ENCODE data around the gene PSG6.
"Not testable (repeated sequence)": the region's sequence is repeated elsewhere in the genome, so short reads cannot be mapped to it uniquely, and the experiment has no call there.

Gene PSG6

DNA sequence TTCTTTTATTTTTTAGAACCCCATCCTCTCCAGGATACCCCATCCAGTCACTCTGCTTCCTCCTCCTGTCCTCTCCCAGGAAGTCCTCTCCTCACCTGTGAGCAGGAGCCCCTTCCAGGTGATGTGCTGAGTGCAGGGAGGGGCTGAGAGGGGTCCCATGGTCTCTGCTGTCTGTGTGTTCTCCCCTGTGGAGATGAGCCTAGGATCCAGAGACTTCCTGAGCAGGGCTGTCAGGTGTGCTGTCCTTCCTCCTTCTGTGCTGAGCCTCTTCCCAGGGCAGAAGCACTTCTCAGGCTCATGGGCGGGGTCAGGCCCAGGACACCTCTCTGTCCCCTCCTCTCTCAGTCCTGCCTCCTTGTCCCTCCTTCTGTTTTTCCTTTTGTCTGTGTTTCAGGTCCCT lies at the start of gene PSG6:
Gene PSG6 (minus strand): TSS at position 261 of the 400 bp plus-strand sequence. CDS start 102 bp downstream, at position 159.
- DNase-seq (ENCODE audit: low spot score) = not testable (repeated sequence)

DNA sequence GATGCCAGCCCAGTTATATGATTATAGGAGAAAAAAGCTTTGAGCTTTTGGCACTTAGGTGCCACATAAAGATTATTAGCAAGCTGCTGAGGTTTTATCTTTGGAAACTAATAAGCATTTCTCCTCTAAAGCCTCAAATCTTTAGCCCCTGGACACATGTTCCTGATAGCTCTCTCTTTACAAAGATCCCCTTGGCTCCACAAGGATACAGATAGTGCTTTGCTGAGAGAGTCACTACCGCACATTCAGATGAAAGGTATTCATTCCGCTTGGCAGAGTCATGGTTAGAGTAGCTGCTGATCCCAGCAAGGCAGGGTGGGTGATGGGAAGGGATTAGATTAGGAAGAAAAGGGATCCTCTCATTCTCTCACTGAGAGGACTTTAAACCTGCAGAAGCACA lies 47.5 kb upstream of the PSG6 start:
- peak; percentile 34 for DNase-seq (ENCODE audit: low spot score)

DNA sequence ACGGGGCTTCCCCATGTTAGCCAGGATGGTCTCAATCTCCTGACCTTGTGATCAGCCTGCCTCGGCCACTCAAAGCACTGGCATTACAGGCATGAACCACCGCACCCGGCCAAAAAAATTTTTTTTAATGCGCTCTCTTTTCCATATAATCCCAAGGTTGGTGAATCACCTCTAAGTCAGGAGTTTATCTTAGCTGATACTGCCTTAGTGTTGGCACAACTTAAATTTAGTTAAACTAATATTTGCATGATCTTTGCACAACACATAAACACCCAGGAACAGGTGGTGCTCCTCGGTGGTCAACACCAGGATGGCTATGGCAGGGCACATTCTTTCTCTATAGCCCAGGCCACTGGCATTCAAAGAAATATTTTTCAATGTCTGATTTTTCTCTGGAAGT lies 43.4 kb upstream of the PSG6 start:
- no peak for DNase-seq (ENCODE audit: low spot score)

DNA sequence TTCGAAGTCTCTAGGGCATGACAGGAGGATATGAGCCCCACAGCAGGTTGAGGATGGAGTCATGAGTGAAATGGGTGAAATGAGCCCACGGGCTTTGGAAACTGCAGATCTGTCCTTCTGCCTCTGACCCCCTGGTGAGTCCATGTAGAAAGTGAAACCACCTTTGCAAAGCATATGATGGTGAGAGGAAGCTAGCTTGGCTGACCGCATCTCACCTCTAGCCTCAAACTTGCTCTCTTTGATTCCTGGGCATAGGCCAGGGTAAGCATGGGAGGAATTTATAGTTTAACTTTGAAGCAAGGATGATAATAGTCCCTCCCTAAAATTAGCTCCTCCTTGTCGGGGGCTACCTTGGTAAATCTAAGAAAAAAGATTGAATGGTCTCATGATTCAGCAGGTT lies 34.4 kb upstream of the PSG6 start:
- DNase-seq (ENCODE audit: low spot score) = not testable (repeated sequence)

DNA sequence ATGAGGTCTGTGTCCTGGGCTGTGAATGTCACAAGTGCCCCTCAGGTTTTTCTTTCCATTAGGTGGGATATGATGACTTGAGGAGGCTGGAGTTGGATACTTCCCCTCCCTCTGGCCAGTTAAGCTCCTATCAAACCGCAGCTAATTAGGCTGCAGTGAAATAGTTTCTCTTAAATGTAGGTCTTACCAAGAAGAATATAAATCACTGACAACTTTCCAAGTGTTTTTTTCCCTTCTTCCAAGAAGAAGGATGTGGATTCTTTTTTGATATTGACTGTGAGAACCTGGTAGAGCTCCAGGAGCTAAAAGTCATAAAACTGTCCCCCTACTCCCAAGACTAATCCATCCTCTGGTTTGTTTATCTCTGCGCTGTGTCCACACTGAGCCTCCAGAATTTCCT lies 33.8 kb upstream of the PSG6 start:
- not testable (repeated sequence) for DNase-seq (ENCODE audit: low spot score)

DNA sequence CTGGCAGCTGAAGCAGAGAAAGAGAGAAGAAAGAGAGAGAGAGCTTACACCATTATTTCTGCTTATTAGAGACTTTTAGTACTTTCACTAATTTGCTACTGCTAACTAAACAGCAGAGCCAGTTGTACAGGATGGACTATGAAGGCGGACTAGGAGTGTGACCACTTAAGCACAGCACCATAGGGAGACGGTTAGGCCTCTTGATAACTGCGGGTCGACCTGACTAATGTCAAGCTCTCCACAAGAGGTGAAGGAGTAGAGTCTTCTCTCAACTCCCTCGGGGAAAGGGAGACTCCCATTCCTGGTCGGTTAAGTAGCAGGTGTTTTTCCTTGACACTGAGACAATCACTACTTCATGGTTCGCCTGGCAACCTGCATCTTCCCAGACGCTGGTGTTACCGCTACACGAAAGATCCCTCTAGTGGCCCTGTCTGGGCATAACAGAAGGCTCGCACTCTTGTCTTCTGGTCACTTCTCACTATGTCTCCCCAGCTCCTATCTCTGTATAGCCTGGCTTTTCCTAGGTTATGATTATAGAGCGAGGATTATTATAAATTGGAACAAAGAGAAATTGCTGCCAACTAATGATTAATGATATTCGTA lies 24.6 kb upstream of the PSG6 start:
- DNase-seq (ENCODE audit: low spot score) = no peak

DNA sequence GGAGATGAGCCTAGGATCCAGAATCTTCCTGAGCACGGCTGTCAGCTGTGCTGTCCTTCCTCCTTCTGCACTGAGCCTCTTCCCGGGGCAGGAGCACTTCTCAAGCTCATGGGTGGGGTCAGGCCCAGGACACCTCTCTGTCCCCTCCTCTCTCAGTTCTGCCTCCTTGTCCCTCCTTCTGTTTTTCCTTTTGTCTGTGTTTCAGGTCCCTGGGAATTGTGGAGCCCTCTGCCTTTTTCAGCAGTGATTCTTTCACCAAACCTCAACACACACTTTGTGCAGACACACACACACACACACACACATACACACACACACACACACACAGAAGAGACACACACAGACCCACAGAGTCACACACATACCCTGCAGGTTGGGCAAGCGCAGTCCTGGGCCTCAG lies 19.4 kb upstream of the PSG6 start, which contains the start of gene PSG7:
Gene PSG7 (minus strand): TSS at position 101 of the 400 bp plus-strand sequence. CDS start 131 bp downstream, outside the sequence.
- DNase-seq (ENCODE audit: low spot score) = not testable (repeated sequence)

DNA sequence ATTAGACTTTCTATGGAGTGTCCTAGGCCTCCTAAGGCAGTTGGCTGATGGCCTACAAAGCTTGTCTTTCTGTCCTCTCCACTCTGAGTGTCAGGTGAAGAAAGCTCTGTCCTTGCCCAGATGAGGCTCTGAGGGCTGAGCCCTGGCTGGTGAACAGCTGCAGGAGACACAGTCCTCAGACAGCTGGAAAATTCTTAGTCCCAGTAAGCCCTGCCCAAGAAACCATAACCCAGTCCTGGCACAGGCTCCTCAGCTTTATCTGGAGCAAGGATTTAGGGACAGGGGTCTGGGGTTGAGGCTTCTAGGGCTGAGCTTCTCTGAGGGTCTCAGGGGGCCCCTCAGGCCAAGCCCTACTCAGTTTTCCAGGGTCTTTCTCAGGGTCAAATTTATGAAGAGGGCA lies 17.0 kb upstream of the PSG6 start:
- not testable (repeated sequence) for DNase-seq (ENCODE audit: low spot score)

DNA sequence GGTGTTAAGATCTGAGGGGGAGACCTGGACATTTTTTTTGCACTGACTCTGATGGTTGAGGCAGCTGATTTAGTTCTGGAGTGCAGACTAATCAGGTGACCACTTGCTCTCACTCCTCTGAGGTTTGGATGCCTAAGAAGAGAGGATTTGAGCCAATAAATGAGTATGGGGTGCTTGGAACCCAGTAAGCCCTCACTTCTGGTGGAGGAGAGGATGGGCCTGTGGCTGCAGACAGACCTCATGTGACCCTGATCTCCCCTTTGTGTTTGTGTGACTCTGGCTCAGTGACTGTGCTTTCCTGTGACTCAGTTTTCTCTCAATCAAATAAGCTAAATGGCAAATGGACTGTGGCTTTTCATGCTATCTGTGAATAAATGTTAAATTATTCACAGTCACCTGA lies 16.5 kb upstream of the PSG6 start:
- DNase-seq (ENCODE audit: low spot score) = not testable (repeated sequence)

DNA sequence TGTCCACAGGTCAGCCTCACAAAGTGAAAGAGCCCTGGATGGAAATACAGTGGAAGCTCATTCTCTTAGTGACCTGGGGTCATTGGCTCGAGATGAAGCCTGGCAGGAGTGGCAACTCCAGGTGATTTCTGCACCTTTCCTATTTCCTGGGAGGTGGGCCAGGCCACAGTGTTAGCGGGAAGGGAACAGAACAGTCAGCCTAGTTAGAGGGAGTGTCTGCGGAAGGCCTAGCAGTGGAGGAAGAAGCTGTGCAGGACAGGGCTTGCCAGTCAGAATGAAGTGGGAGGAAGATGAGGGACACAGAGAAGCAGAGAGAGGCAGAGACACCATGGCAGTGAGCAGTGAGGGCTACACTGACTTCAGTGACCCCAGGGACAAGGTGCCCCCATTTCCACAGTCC lies 15.7 kb upstream of the PSG6 start:
- not testable (repeated sequence) for DNase-seq (ENCODE audit: low spot score)

DNA sequence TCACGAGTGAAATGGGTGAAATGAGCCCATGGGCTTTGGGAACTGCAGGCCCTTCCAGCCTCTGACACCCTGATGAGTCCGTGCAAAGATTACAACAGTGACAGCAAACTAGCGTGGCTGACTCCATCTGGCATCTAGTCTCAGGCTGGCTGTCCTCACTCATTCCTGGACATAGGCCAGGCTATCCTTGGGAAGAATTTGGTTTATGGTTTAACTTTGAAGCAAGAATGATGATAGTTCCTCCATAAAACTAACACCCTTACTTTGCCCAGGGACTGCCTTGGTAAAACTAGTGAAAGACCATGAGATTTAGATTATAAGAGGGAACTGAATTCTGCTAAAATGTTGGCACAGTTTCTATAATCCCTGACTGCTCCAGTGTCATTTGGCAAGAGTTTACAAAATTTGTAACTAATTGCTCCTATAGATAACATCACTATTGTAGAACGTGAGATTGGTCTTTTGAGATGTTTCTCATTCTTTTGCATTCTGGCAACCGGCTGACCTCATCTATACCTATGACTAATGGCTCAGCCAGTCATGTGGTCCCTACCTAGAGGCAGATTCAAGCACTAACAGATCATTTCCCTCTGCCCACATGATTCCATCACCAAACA lies 14.9 kb upstream of the PSG6 start:
- DNase-seq (ENCODE audit: low spot score) = peak; percentile 58

DNA sequence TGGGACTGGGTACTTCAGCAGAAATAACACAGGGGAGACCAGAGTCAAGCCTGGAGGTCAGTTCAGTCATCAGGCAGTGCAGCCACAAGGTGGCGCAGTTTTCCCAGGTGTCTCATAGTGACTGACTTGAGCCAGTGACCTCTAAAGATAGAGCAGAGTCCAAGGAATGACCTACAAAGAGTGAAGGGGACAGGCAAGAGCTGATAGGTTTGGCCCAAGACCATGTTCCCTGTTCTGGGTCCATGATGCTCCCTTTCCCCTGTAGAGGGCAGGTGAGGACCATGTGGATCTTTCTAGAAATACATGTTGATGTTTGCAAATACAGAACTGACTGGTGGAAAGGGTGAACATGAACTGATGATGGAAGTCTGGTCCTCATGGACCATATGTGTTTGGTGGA lies 12.5 kb upstream of the PSG6 start:
- DNase-seq (ENCODE audit: low spot score) = peak; percentile 8

DNA sequence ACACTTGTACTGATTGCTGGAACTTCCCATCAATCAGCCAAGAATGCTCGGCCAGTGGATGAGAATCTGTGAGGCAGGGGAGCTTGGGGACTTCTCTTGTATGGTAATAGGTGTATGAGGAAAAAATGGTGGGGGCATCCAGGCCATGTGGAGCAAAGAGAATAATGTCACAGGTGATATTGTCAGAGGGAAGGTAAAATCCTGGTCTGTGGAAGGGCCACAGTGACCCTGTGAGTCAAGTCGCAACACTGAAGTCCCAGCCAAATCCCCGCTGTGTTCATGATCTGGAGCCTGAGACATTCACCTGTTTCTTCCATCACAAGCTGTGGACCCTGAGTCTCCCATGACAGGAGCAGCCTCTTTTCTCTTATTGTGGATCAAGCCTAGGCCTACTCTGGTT lies 11.2 kb upstream of the PSG6 start:
- DNase-seq (ENCODE audit: low spot score) = no peak

DNA sequence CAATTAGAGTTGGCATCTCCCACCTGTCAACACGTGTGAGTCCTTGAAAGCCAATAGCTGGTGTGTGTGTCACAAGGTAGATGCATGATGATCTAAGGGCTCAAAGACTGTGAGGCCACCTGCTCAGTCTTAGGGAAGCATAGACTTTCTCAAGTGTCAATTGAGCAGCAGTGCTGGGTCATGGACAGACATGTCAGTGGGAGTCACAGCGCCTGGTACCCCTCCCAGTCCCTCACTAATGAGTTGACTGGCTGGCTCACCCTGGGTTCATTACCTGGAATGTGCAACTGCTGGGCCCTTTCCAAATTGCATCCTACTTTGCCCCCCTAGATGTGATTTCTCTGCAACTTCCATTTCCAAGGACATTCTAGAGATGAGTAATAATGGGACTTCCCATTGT lies 9.1 kb upstream of the PSG6 start:
- DNase-seq (ENCODE audit: low spot score) = no peak

DNA sequence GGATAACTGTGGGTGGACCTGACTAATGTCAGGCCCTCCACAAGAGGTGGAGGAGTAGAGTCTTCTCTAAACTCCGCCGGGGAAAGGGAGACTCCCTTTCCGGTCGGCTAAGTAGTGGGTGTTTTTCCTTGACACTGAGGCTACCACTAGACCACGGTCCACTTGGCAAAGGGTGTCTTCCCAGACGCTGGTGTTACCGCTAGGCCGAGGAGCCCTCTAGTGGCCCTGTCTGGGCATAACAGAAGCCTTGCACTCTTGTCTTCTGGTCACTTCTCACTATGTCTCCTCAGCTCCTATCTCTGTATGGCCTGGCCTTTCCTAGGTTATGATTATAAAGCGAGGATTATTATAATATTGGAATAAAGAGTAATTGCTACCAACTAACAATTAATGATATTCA lies 5.4 kb upstream of the PSG6 start:
- peak; percentile 18 for DNase-seq (ENCODE audit: low spot score)

DNA sequence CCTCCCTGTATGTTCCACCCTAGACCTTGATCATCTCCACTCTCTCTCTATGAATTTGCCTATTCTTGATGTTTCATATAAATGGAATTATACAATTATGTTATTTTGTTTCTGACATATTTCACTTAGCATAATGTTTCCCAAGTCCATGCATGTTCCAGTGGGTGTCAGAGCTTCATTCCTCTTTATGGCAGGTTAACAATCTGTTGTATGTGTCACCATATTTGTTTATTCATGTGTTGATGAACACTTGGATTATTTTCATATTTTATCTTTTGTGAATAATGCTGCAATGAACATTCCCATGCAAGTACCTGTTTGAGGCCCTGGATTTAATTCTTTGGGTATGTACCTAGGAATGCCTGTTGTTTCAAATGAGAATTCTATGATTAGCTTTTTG lies 3.3 kb upstream of the PSG6 start:
- not testable (repeated sequence) for DNase-seq (ENCODE audit: low spot score)

DNA sequence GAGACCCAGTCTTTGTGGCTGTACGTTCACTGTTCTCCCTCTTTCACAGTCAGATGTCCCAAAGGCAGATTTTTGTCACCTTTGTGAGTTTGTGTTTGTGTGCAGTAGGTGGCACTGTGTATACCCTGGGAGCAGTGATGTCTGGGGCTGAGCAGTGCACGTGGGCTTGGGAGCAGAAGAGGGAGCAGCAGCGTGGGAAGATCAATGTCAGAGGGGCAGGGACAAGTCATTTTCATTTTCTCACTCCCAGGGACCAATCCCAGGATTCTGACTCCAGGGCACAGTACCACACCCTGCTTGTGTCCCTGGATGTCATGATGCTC lies 2.0 kb upstream of the PSG6 start:
- DNase-seq (ENCODE audit: low spot score) = no peak

DNA sequence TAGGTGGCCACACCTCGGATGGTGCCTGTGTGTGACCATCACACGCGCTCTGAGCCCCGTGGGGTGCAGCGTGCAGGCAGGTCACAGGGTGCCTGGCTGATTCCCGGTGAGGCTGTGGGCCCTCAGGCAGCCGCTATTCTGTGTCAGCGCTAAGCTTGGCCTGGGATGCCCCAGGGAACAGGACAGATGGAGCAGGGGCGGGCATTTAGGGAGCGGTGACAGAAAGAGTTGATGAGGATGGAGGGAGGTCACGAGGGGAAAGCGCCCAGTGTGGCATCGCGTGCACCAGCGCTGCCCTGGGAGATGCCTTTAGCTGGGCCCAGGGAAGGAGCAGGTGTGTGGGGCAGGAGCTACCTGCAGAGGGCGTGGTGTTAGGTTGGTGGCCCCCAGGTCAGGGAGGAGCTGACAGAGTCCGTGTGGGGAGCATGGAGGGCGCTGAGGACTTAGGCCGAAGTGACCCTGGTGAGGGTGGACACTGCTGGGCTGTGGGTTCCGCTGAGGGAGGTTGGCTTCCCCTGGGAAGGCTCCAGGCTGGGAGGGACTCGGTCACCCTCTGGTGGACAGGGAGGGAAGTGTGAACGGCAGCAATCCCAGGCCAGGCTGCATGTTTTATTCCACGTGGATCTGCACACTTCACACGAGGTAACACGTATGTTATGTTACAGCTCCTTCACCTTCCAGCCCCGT lies 1.5 kb upstream of the PSG6 start:
- not testable (repeated sequence) for DNase-seq (ENCODE audit: low spot score)

DNA sequence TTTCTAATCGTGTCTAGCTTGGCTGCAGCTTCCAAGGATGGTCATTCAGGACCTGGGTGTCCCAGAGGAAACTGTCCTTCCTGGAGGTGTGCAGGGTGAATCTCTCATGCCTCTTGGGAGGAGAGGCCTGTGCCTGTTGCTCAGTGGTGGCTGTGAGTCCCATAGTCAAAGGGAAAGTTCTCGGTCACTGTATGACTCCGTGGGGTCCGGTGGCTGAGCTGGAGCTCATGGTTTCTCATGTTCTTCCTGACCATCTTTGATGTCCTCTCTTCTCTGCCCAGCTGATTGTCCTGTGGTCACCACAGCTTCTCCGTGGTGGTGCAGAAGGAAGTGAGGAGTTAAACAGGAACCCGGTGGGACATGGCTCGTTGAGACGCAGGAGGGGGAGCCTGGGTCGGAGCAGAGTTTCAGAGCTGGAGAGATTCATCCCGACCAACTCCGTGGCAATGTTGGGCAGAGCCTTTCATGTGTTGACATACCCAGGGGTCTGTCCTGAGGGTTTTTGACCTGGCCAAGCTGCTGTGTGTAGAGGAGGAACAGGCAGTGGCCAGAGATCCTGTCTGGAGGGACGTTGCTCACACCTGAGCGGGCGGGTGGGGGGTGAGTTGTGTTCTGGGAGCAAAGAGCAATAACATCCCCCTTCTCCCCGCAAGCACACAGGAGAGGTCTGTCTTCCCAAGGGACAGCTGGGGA lies 829 bp upstream of the PSG6 start:
- not testable (repeated sequence) for DNase-seq (ENCODE audit: low spot score)

DNA sequence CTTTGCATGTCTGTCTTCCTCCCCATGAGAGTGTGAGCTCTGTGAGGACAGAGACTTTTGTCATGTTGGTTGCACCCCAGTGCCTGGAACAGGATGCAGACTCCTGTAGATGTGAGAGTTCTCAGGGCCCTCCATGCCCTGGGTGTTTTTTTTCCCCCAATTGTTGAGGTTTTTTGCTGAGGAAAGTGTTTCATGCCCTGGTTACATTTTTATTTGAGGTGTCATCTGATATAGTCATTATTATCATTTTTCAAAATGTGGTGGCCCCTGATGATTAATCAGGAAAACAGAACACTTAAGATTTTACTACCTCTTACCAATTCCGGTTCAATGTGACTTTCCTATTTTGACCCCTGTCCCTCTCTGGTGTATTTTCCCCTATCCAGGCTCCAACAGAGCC lies 763 bp downstream of the PSG6 start:
- not testable (repeated sequence) for DNase-seq (ENCODE audit: low spot score)

DNA sequence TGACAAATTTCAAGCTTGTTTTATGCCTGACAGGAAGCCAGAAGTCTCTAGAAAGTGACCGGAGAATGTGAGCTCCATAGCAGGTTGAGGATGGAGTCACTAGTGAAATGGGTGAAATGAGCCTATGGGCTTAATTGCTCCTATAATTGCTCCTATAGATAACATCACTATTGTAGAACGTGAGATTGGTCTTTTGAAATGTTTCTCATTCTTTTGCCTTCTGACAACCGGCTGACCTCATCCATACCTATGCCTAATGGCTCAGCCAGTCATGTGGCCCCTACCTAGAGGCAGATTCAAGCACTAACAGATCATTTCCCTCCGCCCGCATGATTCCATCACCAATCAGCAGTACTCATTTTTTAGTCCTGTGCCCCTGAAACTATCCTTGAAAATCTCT lies 4.2 kb downstream of the PSG6 start:
- DNase-seq (ENCODE audit: low spot score) = not testable (repeated sequence)

DNA sequence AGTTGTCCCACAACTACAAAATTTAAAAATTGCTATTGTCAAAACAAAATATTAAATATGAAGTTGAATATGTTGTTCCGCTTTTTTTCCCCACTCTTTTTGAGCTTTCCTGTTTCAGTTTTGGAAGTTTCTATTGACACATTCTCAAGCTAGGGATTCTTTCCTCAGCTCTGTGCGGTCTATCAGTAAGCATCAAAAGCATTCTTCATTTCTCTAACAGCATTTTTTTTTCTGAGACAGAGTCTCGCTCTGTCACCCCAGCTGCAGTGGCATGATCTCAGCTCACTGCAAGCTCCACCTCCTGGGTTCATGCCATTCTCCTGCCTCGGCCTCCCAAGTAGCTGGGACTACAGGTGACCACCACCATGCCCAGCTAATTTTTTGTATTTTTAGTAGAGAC lies 4.8 kb downstream of the PSG6 start:
- DNase-seq (ENCODE audit: low spot score) = not testable (repeated sequence)

DNA sequence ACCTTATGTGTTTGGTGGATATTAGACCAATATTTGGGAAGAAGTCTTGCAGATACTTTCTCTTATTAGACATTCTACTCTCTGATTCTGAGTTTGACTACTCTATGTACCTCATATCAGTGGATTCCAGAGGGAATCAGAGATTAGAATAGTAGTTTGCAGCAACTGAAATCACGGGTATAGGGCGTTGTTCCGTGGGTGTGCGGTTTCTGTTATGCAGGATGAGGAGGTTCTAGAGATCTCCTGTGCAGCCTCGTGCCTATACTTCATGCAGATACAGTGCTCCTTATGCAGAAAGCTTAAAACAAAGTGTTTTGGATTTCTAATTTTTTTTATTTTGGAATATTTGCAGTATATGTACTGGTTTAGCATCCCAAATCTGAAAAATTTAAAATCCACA lies 6.0 kb downstream of the PSG6 start:
- DNase-seq (ENCODE audit: low spot score) = not testable (repeated sequence)
